Epithelial cell of esophagus (primary cell): Measurements from ENCODE around the gene TMEM132C.

ENCODE experiments used
- DNase-seq: peaks from one replicate; pipeline ENCODE4 v3.0.0; 2010; ENCODE audit warnings: low read depth
- H3K4me3 ChIP-seq: 2 replicates; pipeline ENCODE4 v1.5.1; 2011; ENCODE audit warnings: mild to moderate bottlenecking, low read length, control low read depth
- CTCF ChIP-seq: IDR thresholded peaks from 2 replicates; pipeline ENCODE4 v1.5.1; 2011; ENCODE audit warnings: low read depth, mild to moderate bottlenecking, low read length, control low read depth, inconsistent platforms; ENCODE audit not compliant: insufficient read depth; ENCODE audit errors: missing control alignments

TMEM132C gene

GRCh38 chr12:128385736-128386135 lies 118.8 kb downstream of the TMEM132C start:
- DNase-seq: no peak
- H3K4me3 ChIP-seq: no peak overlapping the region
- no peak for TF ChIP-seq CTCF

GRCh38 chr12:128387811-128388422 lies 120.9 kb downstream of the TMEM132C start:
- no peak for TF ChIP-seq CTCF
- no peak for DNase-seq

GRCh38 chr12:128388461-128389000 lies 121.6 kb downstream of the TMEM132C start:
- no peak for DNase-seq
- no peak for TF ChIP-seq CTCF

More at GRCh38 chr12:128387811-128388422, 120.9 kb downstream of the TMEM132C start:
- H3K4me3 ChIP-seq: no peak overlapping the region

GRCh38 chr12:128393346-128393745 lies 126.4 kb downstream of the TMEM132C start:
- no peak for TF ChIP-seq CTCF
- no peak for DNase-seq

More at GRCh38 chr12:128388461-128389000, 121.6 kb downstream of the TMEM132C start:
- no peak overlapping the region for H3K4me3 ChIP-seq

GRCh38 chr12:128394137-128394536 lies 127.2 kb downstream of the TMEM132C start:
- no peak for TF ChIP-seq CTCF
- DNase-seq: no peak
- H3K4me3 ChIP-seq: no peak overlapping the region

More at GRCh38 chr12:128393346-128393745, 126.4 kb downstream of the TMEM132C start:
- no peak overlapping the region for H3K4me3 ChIP-seq

GRCh38 chr12:128399253-128399652 lies 132.3 kb downstream of the TMEM132C start:
- no peak for TF ChIP-seq CTCF
- DNase-seq: no peak
- H3K4me3 ChIP-seq: no peak overlapping the region
